HFFc6 (cell line): ENCODE data around the gene LOXHD1. TPM values are rescaled to one million over a fixed set of nuclear protein-coding genes. Genes with fewer than 3 reads are reported as not detected.

Experiments
- DNase-seq: peaks from one replicate; pipeline ENCODE4 v3.0.0-alpha.2; 2018
- H3K27ac Mint-ChIP-seq: 2 replicates; pipeline ENCODE4 v1.8.0; 2020; ENCODE audit warnings: mild to moderate bottlenecking, mixed read lengths
- H3K27me3 Mint-ChIP-seq: 2 replicates; pipeline ENCODE4 v1.8.0; 2021; ENCODE audit warnings: mild to moderate bottlenecking, moderate library complexity, mixed read lengths; ENCODE audit not compliant: insufficient read depth
- H3K36me3 Mint-ChIP-seq: 2 replicates; pipeline ENCODE4 v1.8.0; 2021; ENCODE audit warnings: low read depth, mixed read lengths
- H3K4me1 Mint-ChIP-seq: 2 replicates; pipeline ENCODE4 v1.8.0; 2020; ENCODE audit warnings: low read depth, mixed read lengths
- H3K4me3 Mint-ChIP-seq: 2 replicates; pipeline ENCODE4 v1.8.0; 2020; ENCODE audit warnings: mild to moderate bottlenecking, moderate library complexity, mixed read lengths
- H3K9me3 Mint-ChIP-seq: 2 replicates; pipeline ENCODE4 v1.8.0; 2020; ENCODE audit warnings: mild to moderate bottlenecking, mixed read lengths
- CTCF ChIP-seq: fragments of 200-600 bp; sonication (generic); IDR thresholded peaks from 2 replicates; pipeline ENCODE4 v1.5.0; 2021; ENCODE audit warnings: antibody characterized with exemption, mild to moderate bottlenecking
- total RNA-seq, 6 experiments: library from RNA; stranded (reverse); fragmentation: NEBNext Ultra II Directional; extraction: Animal tissue kit (Norgen Biotek cat#: 25700); gene quantifications; 2 replicates in 1 of 6; 3 replicates in 5 of 6; pipeline ENCODE4 v1.2.3, GENCODE V29; 2021

LOXHD1 gene
- total RNA-seq, 6 experiments from 2014 or later, result not detected

- no peaks in the 10 kb centered on the region for H3K9me3 Mint-ChIP-seq
- H3K4me3 Mint-ChIP-seq, result no peak overlapping the region
- no peak for TF ChIP-seq CTCF
- peaks cover 6% of the 10 kb centered on the region; the same call in 1 of the 2 replicates for H3K27me3 Mint-ChIP-seq
- no peak for DNase-seq
- H3K4me1 Mint-ChIP-seq, result no peaks in the 10 kb centered on the region
- no peak overlapping the region for H3K27ac Mint-ChIP-seq
- H3K36me3 Mint-ChIP-seq, result no peaks in the 10 kb centered on the region
Observed at GRCh38 chr18:46571756-46572155, 85.3 kb downstream of the LOXHD1 start.

- no peak for TF ChIP-seq CTCF
- H3K36me3 Mint-ChIP-seq, result no peaks in the 10 kb centered on the region
- H3K9me3 Mint-ChIP-seq, result no peaks in the 10 kb centered on the region
- no peak for DNase-seq
- H3K4me3 Mint-ChIP-seq, result no peak overlapping the region
- no peaks in the 10 kb centered on the region for H3K4me1 Mint-ChIP-seq
- H3K27ac Mint-ChIP-seq, result no peak overlapping the region
- H3K27me3 Mint-ChIP-seq, result peaks cover 3% of the 10 kb centered on the region; the same call in 1 of the 2 replicates
Observed at GRCh38 chr18:46570666-46571065, 86.4 kb downstream of the LOXHD1 start.

DNA sequence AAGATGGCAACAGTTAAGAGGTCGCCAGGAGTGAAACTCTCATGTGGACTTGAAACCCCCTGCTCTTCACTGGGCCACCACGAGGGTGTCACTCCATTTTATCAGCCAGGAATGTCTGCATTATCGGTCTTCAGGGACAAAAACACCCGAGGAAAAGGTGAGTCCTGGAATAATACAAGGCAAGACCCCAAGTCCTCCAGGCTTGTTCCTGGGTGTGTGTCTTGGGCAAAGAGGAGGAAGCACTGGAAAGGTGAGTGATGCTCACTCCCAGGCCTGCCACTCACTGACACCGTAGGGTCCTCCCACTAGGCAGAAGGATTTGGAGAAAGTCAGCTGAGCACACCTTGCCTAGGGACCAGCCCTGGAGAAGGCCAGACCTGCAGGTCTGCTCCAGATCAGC, 86.9 kb downstream of the LOXHD1 start:
- no peak overlapping the region for H3K4me3 Mint-ChIP-seq
- no peaks in the 10 kb centered on the region for H3K36me3 Mint-ChIP-seq
- no peak for TF ChIP-seq CTCF
- H3K4me1 Mint-ChIP-seq, result no peaks in the 10 kb centered on the region
- H3K27me3 Mint-ChIP-seq, result peaks cover 3% of the 10 kb centered on the region; the same call in 1 of the 2 replicates
- no peak for DNase-seq
- H3K9me3 Mint-ChIP-seq, result no peaks in the 10 kb centered on the region
- H3K27ac Mint-ChIP-seq, result no peak overlapping the region

DNA sequence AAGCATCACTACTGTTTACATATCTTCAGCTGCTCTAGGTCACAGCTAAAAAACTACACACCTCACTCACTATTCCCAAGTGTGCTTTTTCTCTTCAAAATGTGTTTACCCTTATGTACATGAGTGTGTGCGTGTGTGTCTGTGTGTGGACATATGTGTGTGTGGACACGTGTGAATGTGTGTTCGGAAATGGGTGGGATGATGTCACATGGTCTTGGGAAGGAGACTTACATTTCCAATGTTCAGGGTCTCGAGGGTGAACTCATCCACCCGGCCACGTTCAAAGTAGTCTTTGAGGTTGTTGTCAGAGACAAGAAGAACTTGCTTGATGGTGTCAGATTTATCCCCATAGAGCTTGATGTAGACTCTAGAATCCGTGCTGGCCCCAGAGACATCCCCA, 87.8 kb downstream of the LOXHD1 start:
- TF ChIP-seq CTCF, result no peak
- Mint-ChIP-seq H3K4me3 (no peak overlapping the region), H3K27ac (no peak overlapping the region), H3K4me1 (no peaks in the 10 kb centered on the region), H3K36me3 (no peaks in the 10 kb centered on the region), H3K27me3 (peaks cover 3% of the 10 kb centered on the region; the same call in 1 of the 2 replicates), H3K9me3 (no peaks in the 10 kb centered on the region)
- DNase-seq, result no peak

DNA sequence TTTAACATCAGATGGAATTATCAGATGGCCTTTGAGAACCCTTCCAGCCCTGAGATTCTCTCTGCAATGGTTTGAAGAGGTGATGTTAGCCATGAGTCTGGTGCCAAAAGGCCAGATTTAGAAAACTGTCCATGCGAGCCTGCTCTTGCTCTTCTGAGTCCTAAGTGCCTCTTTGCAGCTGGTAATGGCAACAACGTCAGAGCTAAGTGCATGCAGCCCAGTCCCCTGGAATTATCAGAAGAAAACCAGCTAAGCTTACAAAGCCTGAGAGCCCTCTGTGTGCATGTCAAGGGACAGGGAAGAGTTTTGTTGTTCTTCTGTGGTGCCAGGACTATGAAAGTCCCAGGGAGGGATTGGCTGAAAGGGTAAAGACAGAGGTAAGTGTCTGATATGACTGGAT, 89.8 kb downstream of the LOXHD1 start:
- no peak for DNase-seq
- Mint-ChIP-seq H3K4me3 (no peak overlapping the region), H3K4me1 (no peaks in the 10 kb centered on the region), H3K27me3 (peaks cover 3% of the 10 kb centered on the region; the same call in 1 of the 2 replicates), H3K27ac (no peak overlapping the region), H3K9me3 (no peaks in the 10 kb centered on the region), H3K36me3 (no peaks in the 10 kb centered on the region)
- no peak for TF ChIP-seq CTCF

DNA sequence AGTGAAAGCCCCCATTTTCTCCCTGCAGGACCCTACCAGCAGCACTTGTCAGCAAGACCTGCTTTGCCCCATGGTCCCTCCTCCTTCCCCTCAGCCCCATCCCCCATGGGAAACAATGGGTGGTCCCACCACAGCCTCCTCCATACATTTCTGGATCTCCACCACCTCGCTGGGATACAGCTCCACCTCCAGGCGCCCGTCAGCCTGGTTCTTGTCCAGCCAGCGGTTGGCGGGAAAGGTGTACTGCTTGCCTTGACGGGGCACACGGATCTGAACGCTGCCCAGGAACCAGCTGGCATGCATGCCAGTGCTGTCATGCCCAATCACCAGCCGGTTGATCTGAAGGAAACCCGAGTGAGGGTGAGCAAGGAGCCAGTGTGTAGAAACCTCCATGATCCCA, 90.9 kb downstream of the LOXHD1 start:
- H3K27me3 Mint-ChIP-seq, result peaks cover 8% of the 10 kb centered on the region; the same call in 1 of the 2 replicates
- H3K4me1 Mint-ChIP-seq, result no peaks in the 10 kb centered on the region
- no peak overlapping the region for H3K27ac Mint-ChIP-seq
- no peak overlapping the region for H3K4me3 Mint-ChIP-seq
- no peaks in the 10 kb centered on the region for H3K36me3 Mint-ChIP-seq
- DNase-seq, result no peak
- TF ChIP-seq CTCF, result no peak
- H3K9me3 Mint-ChIP-seq, result no peaks in the 10 kb centered on the region
